Brain microvascular endothelial cell (primary cell): ENCODE measurements around the gene MRPL14.

ENCODE experiments used
- DNase-seq: peaks from one replicate; pipeline ENCODE4 v3.0.0-alpha.2; 2020
- H3K27ac ChIP-seq: fragments of 250-450 bp; sonication (Bioruptor Pico); 2 replicates; pipeline ENCODE4 v1.5.1; 2020; ENCODE audit warnings: mild to moderate bottlenecking, moderate library complexity
- H3K27me3 ChIP-seq: fragments of 250-450 bp; sonication (Bioruptor Pico); replicated peaks from 2 replicates; pipeline ENCODE4 v1.5.1; 2020; ENCODE audit warnings: mild to moderate bottlenecking
- H3K36me3 ChIP-seq: fragments of 250-450 bp; sonication (Bioruptor Pico); replicated peaks from 2 replicates; pipeline ENCODE4 v1.5.1; 2020; ENCODE audit warnings: mild to moderate bottlenecking
- H3K4me3 ChIP-seq: 2 replicates; pipeline ENCODE4 v1.5.1; 2011; ENCODE audit warnings: low read depth, mild to moderate bottlenecking, control low read depth, low read length, moderate library complexity
- in situ Hi-C: cut with HindIII; loops from 2 replicates; pipeline ENCODE4 v1.10.0; 2017; ENCODE audit warnings: low sequenced_read_pairs, low pct_ligation_motif_present
- TF ChIP-seq, protein P1 (sequence below): IDR thresholded peaks from 2 replicates; pipeline ENCODE4 v1.5.1; 2011; ENCODE audit warnings: low read depth, mild to moderate bottlenecking, moderate library complexity, low read length, control low read depth, inconsistent platforms; ENCODE audit errors: missing control alignments

MRPL14 gene

DNA sequence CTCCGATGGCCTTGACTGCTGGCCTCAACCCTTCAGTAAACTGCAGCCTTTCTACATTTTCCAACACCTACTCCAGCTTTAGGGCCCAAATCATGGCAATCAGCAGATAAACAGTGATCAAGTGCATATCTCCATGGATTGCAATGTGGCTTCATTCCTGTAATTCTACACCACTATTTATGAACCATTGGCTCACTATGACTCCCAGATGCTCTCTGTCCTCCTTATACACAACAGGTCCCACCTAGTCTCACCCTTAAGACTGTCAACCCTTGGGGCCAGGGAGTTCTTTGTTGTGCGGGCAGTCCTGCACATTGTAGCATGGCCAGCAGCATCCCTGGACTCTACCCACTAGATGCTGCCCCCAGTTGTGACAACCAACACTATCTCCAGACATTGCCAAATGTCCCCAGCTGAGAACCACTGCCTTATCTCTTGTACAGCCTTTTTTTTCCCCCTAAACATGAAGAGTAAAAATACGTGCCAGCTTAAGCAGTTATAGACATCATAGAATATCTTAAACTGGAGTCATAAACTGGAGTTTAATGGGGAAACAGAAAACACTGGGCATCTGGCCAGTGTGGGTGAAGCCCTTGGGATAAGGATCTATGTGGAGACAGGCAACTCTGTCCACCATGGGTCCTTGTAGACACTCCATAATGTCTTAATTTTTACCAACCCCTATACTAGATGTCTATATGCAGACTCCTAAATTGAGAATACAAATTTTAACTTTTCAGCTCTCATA is 21.1 kb downstream of the MRPL14 start:
- Histone ChIP-seq H3K36me3 (peaks cover 34% of the 10 kb centered on the region), H3K4me3 (no peak overlapping the region), H3K27me3 (no peaks in the 10 kb centered on the region), H3K27ac (no peak overlapping the region)
- DNase-seq: no peak
- TF ChIP-seq, protein P1, sequence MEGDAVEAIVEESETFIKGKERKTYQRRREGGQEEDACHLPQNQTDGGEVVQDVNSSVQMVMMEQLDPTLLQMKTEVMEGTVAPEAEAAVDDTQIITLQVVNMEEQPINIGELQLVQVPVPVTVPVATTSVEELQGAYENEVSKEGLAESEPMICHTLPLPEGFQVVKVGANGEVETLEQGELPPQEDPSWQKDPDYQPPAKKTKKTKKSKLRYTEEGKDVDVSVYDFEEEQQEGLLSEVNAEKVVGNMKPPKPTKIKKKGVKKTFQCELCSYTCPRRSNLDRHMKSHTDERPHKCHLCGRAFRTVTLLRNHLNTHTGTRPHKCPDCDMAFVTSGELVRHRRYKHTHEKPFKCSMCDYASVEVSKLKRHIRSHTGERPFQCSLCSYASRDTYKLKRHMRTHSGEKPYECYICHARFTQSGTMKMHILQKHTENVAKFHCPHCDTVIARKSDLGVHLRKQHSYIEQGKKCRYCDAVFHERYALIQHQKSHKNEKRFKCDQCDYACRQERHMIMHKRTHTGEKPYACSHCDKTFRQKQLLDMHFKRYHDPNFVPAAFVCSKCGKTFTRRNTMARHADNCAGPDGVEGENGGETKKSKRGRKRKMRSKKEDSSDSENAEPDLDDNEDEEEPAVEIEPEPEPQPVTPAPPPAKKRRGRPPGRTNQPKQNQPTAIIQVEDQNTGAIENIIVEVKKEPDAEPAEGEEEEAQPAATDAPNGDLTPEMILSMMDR: no peak
- in situ Hi-C loops: no loop called here

DNA sequence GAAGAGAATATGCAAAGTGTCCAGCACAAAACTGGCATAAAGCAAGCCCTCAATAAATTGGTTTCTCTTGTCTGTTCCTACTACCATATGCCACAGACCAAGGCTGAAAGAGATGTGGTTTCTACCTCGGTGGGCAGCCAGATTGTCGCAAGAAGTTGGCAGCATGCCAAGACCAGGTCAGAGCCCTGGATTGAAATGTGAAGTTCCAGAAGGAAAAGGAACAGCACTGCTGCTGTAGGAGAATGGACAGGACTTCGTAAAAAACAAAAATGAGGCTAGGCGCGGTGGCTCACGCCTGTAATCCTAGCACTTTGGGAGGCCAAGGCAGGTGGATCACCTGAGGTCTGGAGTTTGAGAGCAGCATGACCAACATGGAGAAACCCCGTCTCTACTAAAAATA is 22.1 kb downstream of the MRPL14 start:
- Histone ChIP-seq H3K27ac (no peak overlapping the region), H3K4me3 (no peak overlapping the region), H3K36me3 (peaks cover 27% of the 10 kb centered on the region), H3K27me3 (no peaks in the 10 kb centered on the region)
- TF ChIP-seq, protein P1: no peak
- DNase-seq: no peak
- in situ Hi-C loops: no loop called here

DNA sequence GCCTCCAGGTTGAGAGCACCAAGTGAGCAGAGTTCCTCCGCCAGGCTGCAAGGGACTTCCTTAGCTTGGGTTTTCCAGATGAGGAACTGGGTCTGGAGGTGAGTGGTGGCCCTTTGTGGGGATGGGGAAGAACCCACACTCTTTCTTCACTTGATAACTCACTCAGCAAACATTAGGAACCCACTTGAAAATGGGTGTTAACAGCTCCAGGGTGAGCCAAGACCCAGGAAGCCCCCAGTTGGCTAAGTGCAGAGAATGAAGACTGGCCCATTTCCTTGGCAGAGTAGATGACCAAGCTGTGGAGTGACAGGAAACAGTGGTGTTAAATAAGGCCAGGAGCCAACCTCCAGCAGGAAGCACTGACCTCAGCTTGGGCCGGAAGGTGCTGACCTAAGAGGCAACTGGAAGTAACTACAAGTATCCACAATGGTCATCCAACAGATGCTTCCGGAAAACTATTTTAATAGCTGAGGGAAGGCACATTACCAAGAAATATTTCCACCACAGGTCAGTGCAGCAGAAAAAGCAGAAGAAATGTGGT is 22.7 kb downstream of the MRPL14 start:
- in situ Hi-C loops: no loop called here
- no peak overlapping the region for H3K27ac ChIP-seq
- DNase-seq: no peak
- peaks cover 28% of the 10 kb centered on the region for H3K36me3 ChIP-seq
- TF ChIP-seq, protein P1: no peak
- H3K4me3 ChIP-seq: no peak overlapping the region
- no peaks in the 10 kb centered on the region for H3K27me3 ChIP-seq

DNA sequence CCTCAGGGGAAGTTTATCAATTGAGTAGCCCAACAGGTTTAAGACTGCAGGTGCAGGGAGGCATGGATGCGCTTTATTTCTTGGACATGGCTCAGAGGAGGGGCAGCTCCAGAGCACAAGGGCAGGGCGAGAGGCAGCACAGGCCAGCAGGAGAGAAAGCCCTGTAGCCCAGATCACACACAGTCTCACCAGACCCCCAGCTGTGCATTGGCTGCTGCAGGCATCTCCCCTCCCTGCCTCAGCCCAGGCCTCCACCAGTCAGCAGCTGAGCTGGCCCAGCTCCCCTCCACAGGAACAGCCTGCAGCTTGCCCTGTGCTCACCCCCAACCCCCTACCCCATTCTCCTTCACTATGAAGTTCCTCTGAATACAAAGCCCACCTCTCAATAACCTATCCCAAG is 24.7 kb downstream of the MRPL14 start:
- Histone ChIP-seq H3K27ac (no peak overlapping the region), H3K36me3 (peaks cover 25% of the 10 kb centered on the region), H3K27me3 (no peaks in the 10 kb centered on the region), H3K4me3 (no peak overlapping the region)
- in situ Hi-C loops: no loop called here
- no peak for DNase-seq
- TF ChIP-seq, protein P1: no peak

DNA sequence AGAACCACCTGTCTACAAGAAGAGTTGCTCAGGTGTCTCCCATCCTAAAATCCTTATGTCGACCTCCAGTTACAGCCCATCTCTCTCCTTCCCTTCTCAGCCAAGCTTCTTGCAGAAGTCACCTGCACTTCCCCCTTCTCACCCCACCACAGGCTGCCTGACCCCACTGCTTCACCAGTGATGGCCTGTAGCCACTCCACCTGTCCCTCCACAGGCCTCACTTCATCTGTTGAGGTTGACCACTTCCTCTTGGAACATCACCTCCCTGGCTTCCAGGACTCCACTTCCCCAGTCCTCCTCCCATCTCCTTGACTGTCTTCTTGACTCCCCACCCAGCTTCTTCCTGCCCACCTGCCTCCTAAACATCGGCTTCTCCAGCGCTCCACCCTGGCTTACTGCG is 25.4 kb downstream of the MRPL14 start:
- in situ Hi-C loops: no loop called here
- no peak for DNase-seq
- no peak overlapping the region for H3K27ac ChIP-seq
- no peak overlapping the region for H3K4me3 ChIP-seq
- TF ChIP-seq, protein P1: no peak
- no peaks in the 10 kb centered on the region for H3K27me3 ChIP-seq
- H3K36me3 ChIP-seq: peaks cover 25% of the 10 kb centered on the region
